Testis (tissue), 3 donors: ENCODE results near the gene STYK1. TPM values are rescaled to one million over a fixed set of nuclear protein-coding genes. Genes with fewer than 3 reads are reported as not detected.
"Not testable (repeated sequence)": the region's sequence is repeated elsewhere in the genome, so short reads cannot be mapped to it uniquely, and the experiment has no call there.

Experiments
- DNase-seq: peaks from one replicate; pipeline ENCODE4 v3.0.0-alpha.2; 2019
- H3K27ac ChIP-seq, 2 donors: fragments of 200-600 bp; sonication (generic); one replicate each; pipeline ENCODE4 v1.5.1; 2019
- H3K27me3 ChIP-seq: fragments of 200-600 bp; sonication (generic); one replicate; pipeline ENCODE4 v1.5.1; 2019
- H3K36me3 ChIP-seq: fragments of 200-600 bp; sonication (generic); one replicate; pipeline ENCODE4 v1.5.1; 2017; ENCODE audit warnings: low read depth; ENCODE audit errors: missing control alignments
- H3K4me1 ChIP-seq: fragments of 200-600 bp; sonication (generic); one replicate; pipeline ENCODE4 v1.5.1; 2019
- H3K4me3 ChIP-seq, 2 donors: fragments of 200-600 bp; sonication (generic); one replicate each; pipeline ENCODE4 v1.5.1; 2017 to 2019
- H3K9me3 ChIP-seq: fragments of 200-600 bp; sonication (generic); one replicate; pipeline ENCODE4 v1.5.1; 2017
- POLR2A ChIP-seq: fragments of 450-650 bp; IDR thresholded peaks from one replicate; pipeline ENCODE4 v1.6.1; 2017; ENCODE audit warnings: antibody characterized with exemption, mild to moderate bottlenecking, moderate library complexity
- WGBS, 2 donors: methylation state at CpG; one replicate each; pipeline ENCODE4 v1.1.5; 2018; 5-methylcytosine and 5-hydroxymethylcytosine counted together
- intact Hi-C: fragments of 100-400 bp; cut with DNase I; formaldehyde crosslinking; loops from one replicate; pipeline ENCODE4 v1.15.1; 2023; ENCODE audit warnings: low total_unique reads
- polyA plus RNA-seq: library from polyadenylated mRNA; stranded (reverse); fragments of 350-450 nt; fragmentation: Illumina TruSeq; extraction: RNeasy Lipid Tissue Mini Kit (QIAGEN cat#74804); gene quantifications from one replicate; pipeline ENCODE4 v1.2.3, GENCODE V29; 2014; ENCODE audit warnings: low read depth, low replicate concordance; ENCODE audit not compliant: insufficient read depth
- total RNA-seq, 2 donors: library from RNA; depleted of rRNA; stranded (reverse); fragments of >200 nt; gene quantifications; one replicate each; pipeline ENCODE4 v1.2.3, GENCODE V29; 2016
- TF ChIP-seq, protein P1 (sequence below), 3 experiments: fragments of 450-650 bp in 2 of 3; fragments of 200-600 bp in 1 of 3; sonication (generic) in 1 of 3; IDR thresholded peaks; one replicate each; pipeline ENCODE4 v1.5.1; 2016 to 2019; ENCODE audit warnings: antibody characterized with exemption in 3 of 3, mild to moderate bottlenecking in 2 of 3, moderate library complexity in 1 of 3

The STYK1 gene
- total and polyA plus RNA-seq, 3 donors from 2014 or later: 0.24 to 0.50 (median 0.26) TPM

DNA sequence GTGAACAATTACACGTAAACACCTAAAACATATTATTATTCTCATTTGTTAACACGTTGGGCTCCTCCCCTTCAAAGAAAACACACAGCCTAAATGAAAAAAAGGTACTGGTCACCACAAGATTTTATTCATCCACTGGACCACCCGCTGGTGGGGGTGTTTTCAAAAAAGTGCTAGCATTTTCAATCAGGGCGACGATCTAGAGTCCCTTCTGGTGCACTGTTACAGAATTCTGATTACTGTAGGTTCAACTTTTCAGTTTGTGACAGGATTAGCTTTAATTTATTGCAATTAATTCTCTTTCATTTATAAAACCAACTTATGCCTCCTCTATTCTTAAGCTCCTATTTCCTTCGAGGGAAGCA lies 60.9 kb downstream of the STYK1 start:
- intact Hi-C loops: loop anchor here (10.0 kb wide), 1 partner anchor 112 kb away; the partner anchor contains the start of gene YBX3
- no peaks in the 10 kb centered on the region for H3K27me3 ChIP-seq
- H3K4me3 ChIP-seq: peak overlapping the region; percentile 71 to 78
- H3K36me3 ChIP-seq: no peaks in the 10 kb centered on the region
- peak overlapping the region; percentile 80 to 83 for H3K27ac ChIP-seq
- H3K4me1 ChIP-seq: peaks cover 7% of the 10 kb centered on the region
- no peak for TF ChIP-seq POLR2A
- TF ChIP-seq, protein P1, sequence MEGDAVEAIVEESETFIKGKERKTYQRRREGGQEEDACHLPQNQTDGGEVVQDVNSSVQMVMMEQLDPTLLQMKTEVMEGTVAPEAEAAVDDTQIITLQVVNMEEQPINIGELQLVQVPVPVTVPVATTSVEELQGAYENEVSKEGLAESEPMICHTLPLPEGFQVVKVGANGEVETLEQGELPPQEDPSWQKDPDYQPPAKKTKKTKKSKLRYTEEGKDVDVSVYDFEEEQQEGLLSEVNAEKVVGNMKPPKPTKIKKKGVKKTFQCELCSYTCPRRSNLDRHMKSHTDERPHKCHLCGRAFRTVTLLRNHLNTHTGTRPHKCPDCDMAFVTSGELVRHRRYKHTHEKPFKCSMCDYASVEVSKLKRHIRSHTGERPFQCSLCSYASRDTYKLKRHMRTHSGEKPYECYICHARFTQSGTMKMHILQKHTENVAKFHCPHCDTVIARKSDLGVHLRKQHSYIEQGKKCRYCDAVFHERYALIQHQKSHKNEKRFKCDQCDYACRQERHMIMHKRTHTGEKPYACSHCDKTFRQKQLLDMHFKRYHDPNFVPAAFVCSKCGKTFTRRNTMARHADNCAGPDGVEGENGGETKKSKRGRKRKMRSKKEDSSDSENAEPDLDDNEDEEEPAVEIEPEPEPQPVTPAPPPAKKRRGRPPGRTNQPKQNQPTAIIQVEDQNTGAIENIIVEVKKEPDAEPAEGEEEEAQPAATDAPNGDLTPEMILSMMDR (IDR thresholded peaks at IDR 0.05): no peak
- DNase-seq: no peak
- H3K9me3 ChIP-seq: no peaks in the 10 kb centered on the region
- 0 to 1% methylated on average over 6 of the region's 6 CpGs for WGBS, 2 donors

DNA sequence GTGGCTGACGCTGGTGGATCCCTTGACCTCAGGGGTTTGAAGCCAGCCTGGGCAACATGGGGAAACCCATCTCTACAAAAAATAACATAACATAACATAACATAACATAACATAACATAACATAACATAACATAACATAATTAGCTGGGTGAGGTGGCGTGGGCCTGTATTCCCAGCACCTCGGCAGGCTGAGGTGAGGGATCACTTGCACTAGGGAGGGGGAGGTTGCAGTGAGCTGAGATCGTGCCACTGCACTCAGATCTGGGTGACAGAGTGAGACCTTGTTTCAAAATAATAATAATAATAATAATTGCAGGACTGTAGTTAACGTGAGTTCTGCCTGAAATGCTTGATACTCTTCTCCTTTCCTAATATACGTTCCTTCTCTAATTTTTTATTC lies 61.7 kb downstream of the STYK1 start:
- TF ChIP-seq, protein P1 (IDR thresholded peaks at IDR 0.05): no peak
- no peak for TF ChIP-seq POLR2A
- Histone ChIP-seq H3K4me3 (no peak overlapping the region), H3K27me3 (no peaks in the 10 kb centered on the region), H3K36me3 (no peaks in the 10 kb centered on the region), H3K4me1 (peaks cover 7% of the 10 kb centered on the region), H3K27ac (no peak overlapping the region), H3K9me3 (no peaks in the 10 kb centered on the region)
- WGBS, 2 donors: 43 to 58% methylated on average over 6 of the region's 6 CpGs
- intact Hi-C loops: loop anchor here (10.0 kb wide), 1 partner anchor 113 kb away; the partner anchor contains the start of gene YBX3
- DNase-seq: no peak

DNA sequence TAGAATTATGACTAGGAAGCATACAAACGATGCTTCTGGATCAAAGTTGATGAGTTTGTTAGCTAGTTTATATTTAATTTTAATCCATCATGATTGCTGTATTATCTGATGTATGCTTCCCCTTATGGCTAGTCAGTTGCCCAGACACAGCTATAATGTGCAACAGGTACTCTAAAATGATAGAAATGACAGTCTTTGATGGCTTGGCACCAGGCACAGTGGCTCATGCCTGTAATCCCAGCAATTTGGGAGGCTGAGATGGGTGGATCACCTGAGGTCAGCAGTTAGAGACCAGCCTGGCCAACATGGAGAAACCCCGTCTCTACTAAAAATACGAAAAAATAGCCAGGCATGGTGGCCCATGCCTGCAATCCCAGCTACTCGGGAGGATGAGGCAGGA lies 62.6 kb downstream of the STYK1 start:
- H3K27me3 ChIP-seq, H3K9me3 ChIP-seq, H3K27ac ChIP-seq, H3K4me1 ChIP-seq, H3K36me3 ChIP-seq, DNase-seq, H3K4me3 ChIP-seq: not testable (repeated sequence)
- WGBS, 2 donors: 75 to 83% methylated on average over 4 of the region's 4 CpGs
- intact Hi-C loops: loop anchor here (10.0 kb wide), 1 partner anchor 114 kb away; the partner anchor contains the start of gene YBX3

DNA sequence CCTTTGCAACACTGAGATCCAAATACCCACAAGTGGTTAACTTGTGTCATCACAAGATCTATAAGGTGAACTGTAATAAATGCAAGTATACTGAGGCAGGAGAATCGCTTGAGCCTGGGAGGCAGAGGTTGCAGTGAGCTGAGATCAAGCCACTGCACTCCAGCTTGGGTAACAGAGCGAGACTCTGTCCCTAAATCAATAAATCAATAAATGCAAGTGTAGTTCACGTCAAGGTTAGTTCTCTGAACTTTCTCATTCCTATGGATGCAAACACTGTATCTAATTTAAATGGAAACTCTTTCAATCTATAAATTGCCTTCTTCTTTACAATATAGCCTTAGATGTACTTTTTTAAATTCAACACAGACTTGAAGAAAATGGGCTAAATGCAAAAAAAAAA lies 63.7 kb downstream of the STYK1 start:
- TF ChIP-seq, protein P1 (IDR thresholded peaks at IDR 0.05): no peak
- no peak for TF ChIP-seq POLR2A
- WGBS, 2 donors: 84 to 88% methylated on average over 3 of the region's 3 CpGs
- intact Hi-C loops: loop anchor here (10.0 kb wide), 1 partner anchor 115 kb away; the partner anchor contains the start of gene YBX3

DNA sequence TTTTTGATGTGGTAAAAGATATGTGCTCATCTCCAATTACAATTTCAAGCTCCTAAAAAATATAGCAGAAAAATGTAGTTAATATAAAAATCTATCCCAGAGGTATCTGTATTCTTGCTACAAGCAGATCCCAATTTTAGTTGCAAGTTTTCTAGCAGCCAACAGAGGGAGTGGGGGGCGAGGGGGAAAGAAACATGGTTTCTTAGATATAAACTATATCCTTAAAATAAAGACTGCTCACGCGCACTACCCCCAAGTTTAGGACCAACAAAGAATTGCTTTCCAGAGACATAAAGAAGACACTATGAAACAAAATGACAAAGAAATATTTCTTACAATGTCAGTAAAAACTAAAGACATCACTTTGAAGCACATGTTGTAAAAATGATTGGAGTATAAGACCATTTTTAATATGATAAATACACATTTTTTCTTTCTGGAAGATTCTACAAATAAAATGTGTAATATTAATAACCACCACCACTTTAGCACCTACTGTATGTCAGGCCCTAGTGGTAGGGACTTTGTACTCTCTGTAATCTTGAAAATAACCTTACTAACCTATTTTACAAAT lies 65.9 kb downstream of the STYK1 start:
- Histone ChIP-seq H3K9me3 (no peaks in the 10 kb centered on the region), H3K4me1 (peaks cover 7% of the 10 kb centered on the region), H3K27me3 (no peaks in the 10 kb centered on the region), H3K36me3 (no peaks in the 10 kb centered on the region), H3K27ac (no peak overlapping the region), H3K4me3 (no peak overlapping the region)
- DNase-seq: no peak
- WGBS, 2 donors: 83 to 85% methylated on average over 3 of the region's 3 CpGs
- no peak for TF ChIP-seq POLR2A
- TF ChIP-seq, protein P1 (IDR thresholded peaks at IDR 0.05): peak in 1 of 3 experiments; percentile 23
- intact Hi-C loops: no loop called here

More for the DNA sequence above, 63.7 kb downstream of the STYK1 start:
- H3K4me1 ChIP-seq: peaks cover 7% of the 10 kb centered on the region
- no peaks in the 10 kb centered on the region for H3K27me3 ChIP-seq
- no peak for DNase-seq
- H3K4me3 ChIP-seq: no peak overlapping the region
- no peaks in the 10 kb centered on the region for H3K36me3 ChIP-seq
- no peaks in the 10 kb centered on the region for H3K9me3 ChIP-seq
- no peak overlapping the region for H3K27ac ChIP-seq
